Measurements from ENCODE around the gene ZSCAN5A.
"Not testable (repeated sequence)": the region's sequence is repeated elsewhere in the genome, so short reads cannot be mapped to it uniquely, and the experiment has no call there.

The ZSCAN5A gene

GRCh38 chr19:56199687-56200086 lies 115.0 kb downstream of the ZSCAN5A start:
- no peak for DNase-seq

DNA sequence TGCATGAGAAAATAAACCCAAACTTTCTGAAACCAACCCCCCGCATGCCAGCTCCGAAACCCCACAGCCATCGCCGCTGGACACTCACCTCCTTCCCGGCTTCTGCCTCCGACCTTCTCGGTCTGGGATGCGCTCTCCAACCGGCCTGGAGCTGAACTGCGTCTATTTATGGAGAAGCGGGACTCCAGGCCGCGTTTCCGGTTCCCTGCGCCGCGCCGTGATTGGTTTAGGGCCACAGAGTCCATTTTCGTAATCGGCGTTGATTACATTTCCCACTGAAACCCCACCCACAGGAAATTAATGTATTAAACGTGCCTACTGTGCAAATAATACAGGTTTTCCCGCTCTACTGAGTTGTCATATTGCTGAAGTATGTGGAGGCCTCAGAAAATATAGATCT lies 117.0 kb downstream of the ZSCAN5A start, which contains the start of gene ZSCAN5B:
ZSCAN5B (minus strand) TSS at position 138 of the 400 bp plus-strand sequence. CDS start 4,731 bp downstream, outside the sequence.
- not testable (repeated sequence) for DNase-seq

- DNase-seq = no peak
These were observed 120.5 kb downstream of the ZSCAN5A start for GRCh38 chr19:56193981-56194640.

DNA sequence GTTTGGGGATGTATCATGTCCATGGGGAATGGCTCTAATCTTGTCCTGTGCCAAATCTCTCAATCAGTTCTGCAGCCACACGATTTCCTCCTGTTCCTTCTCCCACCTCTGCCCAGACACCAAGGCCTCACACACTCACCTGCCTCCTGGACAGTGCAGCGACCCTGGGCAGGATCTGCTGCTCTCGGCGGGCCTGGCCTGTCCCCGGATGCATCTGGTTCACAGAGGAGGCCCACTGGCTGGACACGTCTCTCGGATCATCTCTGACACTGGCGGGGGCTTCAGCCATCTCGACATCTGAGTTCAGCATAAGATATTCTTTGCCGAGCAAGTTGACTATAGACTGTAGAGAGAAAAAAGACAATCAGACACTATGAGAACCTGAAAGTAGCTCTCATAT lies 122.9 kb downstream of the ZSCAN5A start:
- DNase-seq = no peak

DNA sequence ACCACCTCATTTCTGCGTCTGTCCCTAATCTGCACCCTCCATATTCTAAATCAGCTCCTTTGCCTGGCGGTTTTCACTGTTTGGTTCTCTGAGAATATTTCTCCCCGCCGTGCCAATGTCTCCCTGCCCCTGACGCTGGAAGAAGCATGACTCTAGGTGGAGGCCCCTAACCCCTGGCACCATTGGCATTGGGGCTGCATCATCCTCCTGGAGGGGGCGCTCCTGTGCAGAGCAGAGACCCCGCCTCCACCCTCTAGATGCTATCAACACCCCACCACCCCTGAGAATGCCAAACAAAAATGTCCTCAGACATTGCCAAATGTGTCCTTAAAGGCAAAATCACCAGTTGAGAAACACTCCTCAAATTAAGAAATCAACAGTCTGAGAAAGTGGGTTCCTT lies 123.5 kb downstream of the ZSCAN5A start:
- no peak for DNase-seq

DNA sequence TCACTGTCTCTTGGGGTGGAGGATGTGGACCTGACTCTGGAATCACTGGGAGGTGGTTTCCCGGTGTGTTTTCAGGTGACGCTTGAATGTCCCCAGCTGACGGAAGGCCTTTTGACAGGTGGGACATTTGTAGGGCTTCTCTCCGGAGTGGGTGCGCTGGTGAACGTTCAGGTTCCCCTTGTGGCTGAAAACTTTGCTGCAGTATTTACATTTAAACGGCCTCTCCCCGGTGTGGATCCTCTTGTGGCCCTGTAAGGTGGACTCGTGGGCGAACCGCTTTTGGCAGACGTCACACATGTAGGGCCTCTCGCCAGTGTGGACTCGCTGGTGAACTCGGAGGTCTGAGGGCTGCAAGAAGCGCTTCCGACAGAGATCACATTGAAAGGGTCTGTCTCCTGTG lies 124.9 kb downstream of the ZSCAN5A start:
- DNase-seq = no peak

GRCh38 chr19:56177564-56178243 lies 136.9 kb downstream of the ZSCAN5A start:
- no peak for DNase-seq

DNA sequence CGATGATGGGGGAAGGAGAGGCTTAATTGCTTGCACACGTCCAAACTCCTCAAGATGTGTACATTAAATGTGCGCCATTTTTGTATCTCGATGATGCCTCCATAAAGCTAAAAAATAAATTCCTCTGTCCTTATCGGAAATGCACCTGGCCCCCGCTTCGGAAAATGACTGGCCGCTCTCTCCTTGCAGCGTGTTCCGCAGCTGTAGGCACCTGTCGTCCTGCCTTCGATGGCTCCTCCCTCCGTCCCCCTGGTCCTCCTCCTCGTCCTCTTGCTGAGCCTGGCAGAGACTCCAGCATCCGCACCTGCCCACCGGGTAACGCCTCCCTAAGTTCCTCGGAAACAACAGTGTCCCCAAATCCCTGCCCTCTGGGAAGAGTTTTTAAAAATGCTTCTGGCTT lies 137.8 kb downstream of the ZSCAN5A start:
- no peak for DNase-seq

- DNase-seq = not testable (repeated sequence)
These were observed 138.3 kb downstream of the ZSCAN5A start for GRCh38 chr19:56176310-56176709.

DNA sequence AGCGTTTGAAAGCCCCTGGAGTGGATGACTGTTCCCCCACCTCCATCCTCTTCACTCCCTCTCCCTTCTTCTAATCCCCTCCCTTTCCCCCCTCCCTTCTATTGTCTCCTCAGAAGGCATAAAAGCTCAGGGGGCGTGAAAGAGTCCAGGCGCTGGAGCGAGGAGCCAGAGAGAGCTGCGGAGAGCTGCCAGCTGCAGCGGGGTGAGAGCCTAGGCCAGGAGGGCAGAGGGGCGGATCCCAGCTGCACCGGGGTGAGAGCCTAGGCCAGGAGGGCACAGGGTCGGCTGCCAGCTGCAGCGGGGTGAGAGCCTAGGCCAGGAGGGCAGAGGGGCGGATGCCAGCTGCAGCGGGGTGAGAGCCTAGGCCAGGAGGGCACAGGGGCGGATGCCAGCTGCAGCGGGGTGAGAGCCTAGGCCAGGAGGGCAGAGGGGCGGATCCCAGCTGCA lies 138.8 kb downstream of the ZSCAN5A start, which contains the start of gene GALP:
GALP (plus strand) TSS at position 148 of the 447 bp plus-strand sequence. CDS start 1,101 bp downstream, outside the sequence.
- DNase-seq = not testable (repeated sequence)

DNA sequence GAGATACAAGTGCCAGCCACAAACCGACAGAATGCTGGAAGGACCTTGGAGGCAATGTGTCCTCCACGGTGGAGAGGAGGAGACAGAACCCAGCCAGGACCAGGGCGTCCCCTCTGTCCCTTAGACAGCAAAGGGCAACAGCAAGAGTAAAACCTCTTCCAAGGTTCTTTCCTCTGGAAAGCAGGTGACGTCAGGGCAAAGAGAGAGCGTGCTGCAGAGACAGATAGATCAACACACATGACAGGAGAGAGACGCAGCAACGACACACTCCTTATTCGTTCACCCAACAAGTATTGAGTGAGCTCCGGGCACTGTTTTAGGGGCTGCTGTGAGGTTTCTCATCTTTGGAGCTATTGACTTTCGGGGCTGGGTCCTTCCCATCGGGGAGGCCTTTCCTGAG lies 140.1 kb downstream of the ZSCAN5A start:
- DNase-seq = no peak

DNA sequence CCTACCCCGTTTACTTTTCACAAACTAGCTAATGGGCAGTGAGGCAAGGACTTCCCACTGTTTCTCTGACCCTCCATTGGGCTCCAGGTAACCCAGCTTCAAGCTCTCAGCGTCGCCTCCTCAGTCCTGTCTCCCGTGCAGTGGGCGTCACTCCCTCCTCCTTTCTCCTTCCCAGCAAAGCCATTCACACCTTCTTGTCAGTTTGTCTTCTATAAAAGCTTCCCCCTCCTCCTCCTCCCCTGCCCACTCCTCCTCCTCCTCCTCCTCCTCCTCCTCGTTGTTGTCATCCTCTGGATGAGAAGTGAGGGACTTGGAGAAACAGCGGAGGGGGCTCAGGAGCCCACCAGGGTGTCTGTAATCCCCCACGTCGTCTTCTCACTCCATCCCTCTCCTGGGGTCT lies 140.6 kb downstream of the ZSCAN5A start:
- DNase-seq = no peak
